ENCODE measurements around the gene HTR2B.

DNA sequence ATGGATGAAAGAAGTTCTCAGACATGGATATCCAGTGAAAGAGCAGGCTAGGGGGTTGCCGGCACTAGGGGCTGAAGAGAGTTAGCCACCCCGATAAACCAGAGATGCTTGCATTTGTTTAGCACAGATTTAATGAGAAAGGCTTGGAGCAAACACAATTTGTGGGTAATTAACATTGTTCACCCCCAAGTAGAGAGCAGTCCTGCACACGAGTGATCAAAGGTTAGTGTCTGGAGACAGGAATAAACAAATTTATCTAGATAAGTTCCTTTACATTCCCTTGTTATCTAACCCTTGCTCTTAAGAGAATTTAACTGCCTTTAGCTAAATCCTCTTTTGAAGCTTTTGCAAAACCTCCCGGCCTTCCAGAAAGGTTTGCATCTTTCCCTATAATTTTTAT, 23.9 kb downstream of the HTR2B start:
- TF ChIP-seq, protein P1, sequence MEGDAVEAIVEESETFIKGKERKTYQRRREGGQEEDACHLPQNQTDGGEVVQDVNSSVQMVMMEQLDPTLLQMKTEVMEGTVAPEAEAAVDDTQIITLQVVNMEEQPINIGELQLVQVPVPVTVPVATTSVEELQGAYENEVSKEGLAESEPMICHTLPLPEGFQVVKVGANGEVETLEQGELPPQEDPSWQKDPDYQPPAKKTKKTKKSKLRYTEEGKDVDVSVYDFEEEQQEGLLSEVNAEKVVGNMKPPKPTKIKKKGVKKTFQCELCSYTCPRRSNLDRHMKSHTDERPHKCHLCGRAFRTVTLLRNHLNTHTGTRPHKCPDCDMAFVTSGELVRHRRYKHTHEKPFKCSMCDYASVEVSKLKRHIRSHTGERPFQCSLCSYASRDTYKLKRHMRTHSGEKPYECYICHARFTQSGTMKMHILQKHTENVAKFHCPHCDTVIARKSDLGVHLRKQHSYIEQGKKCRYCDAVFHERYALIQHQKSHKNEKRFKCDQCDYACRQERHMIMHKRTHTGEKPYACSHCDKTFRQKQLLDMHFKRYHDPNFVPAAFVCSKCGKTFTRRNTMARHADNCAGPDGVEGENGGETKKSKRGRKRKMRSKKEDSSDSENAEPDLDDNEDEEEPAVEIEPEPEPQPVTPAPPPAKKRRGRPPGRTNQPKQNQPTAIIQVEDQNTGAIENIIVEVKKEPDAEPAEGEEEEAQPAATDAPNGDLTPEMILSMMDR (IDR thresholded peaks at IDR 0.05): no peak
- no peak for TF ChIP-seq POLR2A (IDR thresholded peaks at IDR 0.05)
